Stimulated activated CD8-positive, alpha-beta memory T cell treated with anti-CD3 and anti-CD28 coated beads, Interleukin-4, amount 100 ng/mL, for 48 hours (primary cell): ENCODE results near the gene CCNY.
"Not testable (repeated sequence)": the region's sequence is repeated elsewhere in the genome, so short reads cannot be mapped to it uniquely, and the experiment has no call there.

Experiments
- DNase-seq: peaks from one replicate; pipeline ENCODE4 v3.0.0-alpha.2; 2020

CCNY gene

GRCh38 chr10:35336084-35336831 is at the start of gene CCNY:
TSS of gene CCNY (plus strand) at chr10:35336509. CDS start at chr10:35337054, 545 bp downstream.
- DNase-seq = peak; percentile 84

GRCh38 chr10:35289198-35289597 is 47.1 kb upstream of the CCNY start:
- no peak for DNase-seq

GRCh38 chr10:35294506-35294905 is 41.8 kb upstream of the CCNY start:
- DNase-seq = no peak

GRCh38 chr10:35299016-35299415 is 37.3 kb upstream of the CCNY start:
- no peak for DNase-seq

GRCh38 chr10:35300063-35300699 is 36.1 kb upstream of the CCNY start:
- no peak for DNase-seq

GRCh38 chr10:35304649-35305048 is 31.7 kb upstream of the CCNY start:
- DNase-seq = no peak

- DNase-seq = no peak
Observed at GRCh38 chr10:35306852-35307251, 29.5 kb upstream of the CCNY start.

GRCh38 chr10:35307297-35307696 is 29.0 kb upstream of the CCNY start:
- no peak for DNase-seq

GRCh38 chr10:35308809-35309208 is 27.5 kb upstream of the CCNY start:
- DNase-seq = no peak

- DNase-seq = not testable (repeated sequence)
Observed at GRCh38 chr10:35314142-35314541, 22.2 kb upstream of the CCNY start.

GRCh38 chr10:35315235-35315634 is 21.1 kb upstream of the CCNY start:
- not testable (repeated sequence) for DNase-seq

- DNase-seq = no peak
Observed at GRCh38 chr10:35316218-35316967, 19.9 kb upstream of the CCNY start.

- DNase-seq = no peak
Observed at GRCh38 chr10:35318551-35318950, 17.8 kb upstream of the CCNY start.

- DNase-seq = no peak
Observed at GRCh38 chr10:35320341-35320740, 16.0 kb upstream of the CCNY start.

GRCh38 chr10:35322636-35323035 is 13.7 kb upstream of the CCNY start:
- no peak for DNase-seq

GRCh38 chr10:35324196-35324595 is 12.1 kb upstream of the CCNY start:
- no peak for DNase-seq

- no peak for DNase-seq
Observed at GRCh38 chr10:35326466-35327235, 9.7 kb upstream of the CCNY start.

- no peak for DNase-seq
Observed at GRCh38 chr10:35327790-35328403, 8.4 kb upstream of the CCNY start.

GRCh38 chr10:35328404-35329037 is 7.8 kb upstream of the CCNY start:
- no peak for DNase-seq

- DNase-seq = no peak
Observed at GRCh38 chr10:35329520-35329919, 6.8 kb upstream of the CCNY start.

- no peak for DNase-seq
Observed at GRCh38 chr10:35331894-35332640, 4.2 kb upstream of the CCNY start.
